Muscle layer of duodenum (tissue), 2 donors: ENCODE results near the gene CACNA2D3.

Source experiments
- H3K27ac ChIP-seq: one replicate; pipeline ENCODE4 v1.7.0; 2013; ENCODE audit warnings: mild to moderate bottlenecking, low read length
- H3K27me3 ChIP-seq: one replicate; pipeline ENCODE4 v1.7.0; 2013; ENCODE audit warnings: low read depth, mild to moderate bottlenecking, control low read depth, low read length
- H3K36me3 ChIP-seq, 2 donors: one replicate each; pipeline ENCODE4 v1.7.0; 2013; ENCODE audit warnings: low read length in 2 of 2, control low read depth in 1 of 2, mild to moderate bottlenecking in 1 of 2; ENCODE audit not compliant: insufficient read depth in 2 of 2, control insufficient read depth in 1 of 2
- H3K4me1 ChIP-seq, 2 donors: one replicate each; pipeline ENCODE4 v1.7.0; 2013; ENCODE audit warnings: low read length in 2 of 2, mild to moderate bottlenecking in 2 of 2, control low read depth in 1 of 2, moderate library complexity in 1 of 2; ENCODE audit not compliant: insufficient read depth in 2 of 2, control insufficient read depth in 1 of 2
- H3K4me3 ChIP-seq, 2 donors: one replicate each; pipeline ENCODE4 v1.7.0; 2013; ENCODE audit warnings: low read length in 2 of 2, low read depth in 1 of 2, mild to moderate bottlenecking in 1 of 2
- H3K9me3 ChIP-seq, 2 donors: one replicate each; pipeline ENCODE4 v1.7.0; 2013; ENCODE audit warnings: low read length in 2 of 2, control low read depth in 1 of 2, mild to moderate bottlenecking in 1 of 2; ENCODE audit not compliant: control insufficient read depth in 1 of 2
- donor health status: healthy.

The CACNA2D3 gene

GRCh38 chr3:54897028-54897711 lies 774.8 kb downstream of the CACNA2D3 start:
- no peaks in the 10 kb centered on the region for H3K36me3 ChIP-seq
- no peak overlapping the region for H3K4me3 ChIP-seq
- H3K27me3 ChIP-seq, result no peaks in the 10 kb centered on the region
- H3K27ac ChIP-seq, result no peak overlapping the region
- no peaks in the 10 kb centered on the region for H3K9me3 ChIP-seq
- H3K4me1 ChIP-seq, result peaks cover 4 to 16% of the 10 kb centered on the region in 2 donors

GRCh38 chr3:54899273-54899672 lies 776.9 kb downstream of the CACNA2D3 start:
- Histone ChIP-seq H3K27me3 (no peaks in the 10 kb centered on the region), H3K27ac (no peak overlapping the region), H3K4me1 (peaks cover 0 to 15% of the 10 kb centered on the region in 2 donors), H3K9me3 (no peaks in the 10 kb centered on the region), H3K36me3 (no peaks in the 10 kb centered on the region), H3K4me3 (no peak overlapping the region)

- H3K27ac ChIP-seq, result no peak overlapping the region
These were observed 778.7 kb downstream of the CACNA2D3 start for GRCh38 chr3:54900838-54901591.

GRCh38 chr3:54901906-54902685 lies 779.7 kb downstream of the CACNA2D3 start:
- H3K27me3 ChIP-seq, result no peaks in the 10 kb centered on the region
- no peaks in the 10 kb centered on the region for H3K36me3 ChIP-seq
- H3K27ac ChIP-seq, result no peak overlapping the region
- H3K9me3 ChIP-seq, result no peaks in the 10 kb centered on the region
- H3K4me1 ChIP-seq, result peaks cover 0 to 15% of the 10 kb centered on the region in 2 donors
- H3K4me3 ChIP-seq, result no peak overlapping the region

More at GRCh38 chr3:54900838-54901591, 778.7 kb downstream of the CACNA2D3 start:
- H3K4me3 ChIP-seq, result no peak overlapping the region
- H3K9me3 ChIP-seq, result no peaks in the 10 kb centered on the region
- no peaks in the 10 kb centered on the region for H3K27me3 ChIP-seq
- no peaks in the 10 kb centered on the region for H3K36me3 ChIP-seq
- H3K4me1 ChIP-seq, result peaks cover 0 to 15% of the 10 kb centered on the region in 2 donors

- Histone ChIP-seq H3K4me1 (peaks cover 0 to 15% of the 10 kb centered on the region in 2 donors), H3K9me3 (no peaks in the 10 kb centered on the region), H3K4me3 (no peak overlapping the region), H3K36me3 (no peaks in the 10 kb centered on the region), H3K27me3 (no peaks in the 10 kb centered on the region), H3K27ac (no peak overlapping the region)
These were observed 783.0 kb downstream of the CACNA2D3 start for GRCh38 chr3:54905261-54905888.

GRCh38 chr3:54905920-54906319 lies 783.6 kb downstream of the CACNA2D3 start:
- no peak overlapping the region for H3K27ac ChIP-seq
- peaks cover 0 to 15% of the 10 kb centered on the region in 2 donors for H3K4me1 ChIP-seq
- no peaks in the 10 kb centered on the region for H3K27me3 ChIP-seq
- no peaks in the 10 kb centered on the region for H3K9me3 ChIP-seq
- H3K36me3 ChIP-seq, result no peaks in the 10 kb centered on the region
- no peak overlapping the region for H3K4me3 ChIP-seq

- no peak overlapping the region for H3K27ac ChIP-seq
- H3K27me3 ChIP-seq, result no peaks in the 10 kb centered on the region
- H3K36me3 ChIP-seq, result no peaks in the 10 kb centered on the region
- peaks cover 0 to under 1% of the 10 kb centered on the region in 2 donors for H3K9me3 ChIP-seq
- peaks cover 0 to 9% of the 10 kb centered on the region in 2 donors for H3K4me1 ChIP-seq
- no peak overlapping the region for H3K4me3 ChIP-seq
These were observed 784.4 kb downstream of the CACNA2D3 start for GRCh38 chr3:54906763-54907162.

GRCh38 chr3:54909191-54909590 lies 786.8 kb downstream of the CACNA2D3 start:
- Histone ChIP-seq H3K4me3 (no peak overlapping the region), H3K4me1 (no peaks in the 10 kb centered on the region), H3K9me3 (peaks cover 0 to 3% of the 10 kb centered on the region in 2 donors), H3K36me3 (no peaks in the 10 kb centered on the region), H3K27me3 (no peaks in the 10 kb centered on the region), H3K27ac (no peak overlapping the region)

- Histone ChIP-seq H3K36me3 (no peaks in the 10 kb centered on the region), H3K4me3 (no peak overlapping the region), H3K4me1 (no peaks in the 10 kb centered on the region), H3K27me3 (no peaks in the 10 kb centered on the region), H3K27ac (no peak overlapping the region), H3K9me3 (peaks cover 0 to 3% of the 10 kb centered on the region in 2 donors)
These were observed 791.8 kb downstream of the CACNA2D3 start for GRCh38 chr3:54914180-54914579.

- Histone ChIP-seq H3K27ac (no peak overlapping the region), H3K27me3 (no peaks in the 10 kb centered on the region), H3K9me3 (peaks cover 0 to 3% of the 10 kb centered on the region in 2 donors), H3K36me3 (no peaks in the 10 kb centered on the region), H3K4me1 (no peaks in the 10 kb centered on the region), H3K4me3 (no peak overlapping the region)
These were observed 792.8 kb downstream of the CACNA2D3 start for GRCh38 chr3:54915181-54915580.

GRCh38 chr3:54915976-54916375 lies 793.6 kb downstream of the CACNA2D3 start:
- H3K27me3 ChIP-seq, result no peaks in the 10 kb centered on the region
- H3K4me1 ChIP-seq, result no peaks in the 10 kb centered on the region
- peaks cover 0 to 3% of the 10 kb centered on the region in 2 donors for H3K9me3 ChIP-seq
- no peak overlapping the region for H3K27ac ChIP-seq
- H3K4me3 ChIP-seq, result no peak overlapping the region
- no peaks in the 10 kb centered on the region for H3K36me3 ChIP-seq
